VCaP (cell line): ENCODE measurements around the gene PRMT7.

ENCODE experiments used
- H3K27ac ChIP-seq: fragments of 450-650 bp; 2 replicates; pipeline ENCODE4 v1.5.1; 2017
- CTCF ChIP-seq: fragments of 450-650 bp; conservative IDR thresholded peaks from 2 replicates; pipeline ENCODE4 v1.5.1; 2017; ENCODE audit warnings: mild to moderate bottlenecking, moderate library complexity

The PRMT7 gene

GRCh38 chr16:68362262-68362913, 51.6 kb downstream of the PRMT7 start:
- TF ChIP-seq CTCF: no peak
- no peak overlapping the region for H3K27ac ChIP-seq

DNA sequence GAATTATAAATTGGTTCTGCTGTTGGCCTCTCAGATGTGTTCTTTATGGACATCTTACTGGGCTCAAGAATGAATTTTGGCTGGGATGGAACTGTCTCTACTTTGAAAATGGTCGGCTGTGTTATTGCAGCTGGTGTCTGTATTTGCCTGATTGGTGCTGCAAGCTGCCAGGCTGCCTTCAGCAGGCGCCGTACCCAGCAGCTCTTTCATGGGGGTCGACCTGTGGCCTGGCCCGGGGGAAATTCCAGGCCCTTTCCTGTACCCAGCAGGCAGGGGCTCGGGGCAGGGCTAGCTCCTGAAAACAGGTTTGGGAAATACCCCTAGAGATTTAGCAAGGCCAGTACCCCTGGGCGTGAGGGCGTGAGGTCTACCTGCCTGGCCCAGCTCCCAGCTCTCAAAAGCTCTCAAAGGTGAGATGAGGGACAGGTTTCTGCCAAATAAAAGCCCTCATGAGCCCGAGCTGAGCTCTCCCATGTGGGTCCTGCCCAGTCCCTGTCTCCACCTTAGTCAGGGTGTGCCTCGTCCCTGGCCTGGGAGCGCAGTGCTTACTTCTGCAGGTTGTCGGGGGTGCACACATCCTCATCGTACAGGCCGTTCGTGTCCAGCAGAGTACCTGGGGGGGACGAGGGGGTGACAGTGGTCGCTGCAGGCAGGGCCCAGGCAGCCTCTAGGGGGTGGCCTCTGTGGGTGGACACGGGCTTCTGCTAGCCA, 52.3 kb downstream of the PRMT7 start:
- no peak for TF ChIP-seq CTCF
- no peak overlapping the region for H3K27ac ChIP-seq

DNA sequence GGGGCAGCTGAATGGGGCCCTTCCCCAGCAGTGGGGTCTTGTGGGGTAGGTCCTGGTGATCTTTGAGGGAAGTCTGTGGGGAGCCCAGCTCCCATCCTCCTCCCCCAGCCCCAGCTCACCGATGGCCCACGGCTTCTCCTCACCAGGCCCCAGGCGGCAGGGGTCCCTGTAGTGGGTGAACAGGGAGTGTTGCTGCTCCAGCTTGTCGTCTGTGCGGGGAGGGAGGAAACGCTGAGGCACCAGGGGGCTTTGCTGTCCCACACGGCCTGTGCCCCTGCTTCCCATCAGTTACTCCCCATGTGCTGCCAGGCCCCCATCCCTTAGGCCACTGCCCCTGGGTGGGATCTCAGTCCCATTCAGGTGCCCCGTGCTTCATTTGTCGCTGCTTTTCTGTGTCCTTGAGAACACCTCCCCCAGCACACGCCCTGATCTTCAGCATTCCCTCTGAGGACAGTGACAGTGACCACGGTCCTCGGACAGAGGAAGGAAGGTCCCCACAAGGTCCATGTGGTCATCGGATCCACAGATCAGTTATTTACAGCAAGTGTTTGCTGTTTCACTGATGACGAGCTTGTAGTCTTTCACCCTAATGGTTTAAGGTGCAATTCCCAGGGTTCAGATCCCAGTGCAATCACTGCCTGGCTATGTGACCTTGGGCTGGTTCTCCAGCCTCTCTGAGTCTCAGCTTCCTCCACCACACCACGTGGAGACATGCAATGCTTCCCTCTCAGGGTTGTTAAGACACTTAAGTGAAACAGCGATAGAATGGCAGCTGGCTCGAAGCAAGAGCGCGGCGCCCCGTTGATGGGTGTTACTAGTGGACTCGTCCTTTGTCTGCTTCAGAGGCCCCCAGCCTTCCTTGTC, 53.1 kb downstream of the PRMT7 start:
- no peak overlapping the region for H3K27ac ChIP-seq
- no peak for TF ChIP-seq CTCF

DNA sequence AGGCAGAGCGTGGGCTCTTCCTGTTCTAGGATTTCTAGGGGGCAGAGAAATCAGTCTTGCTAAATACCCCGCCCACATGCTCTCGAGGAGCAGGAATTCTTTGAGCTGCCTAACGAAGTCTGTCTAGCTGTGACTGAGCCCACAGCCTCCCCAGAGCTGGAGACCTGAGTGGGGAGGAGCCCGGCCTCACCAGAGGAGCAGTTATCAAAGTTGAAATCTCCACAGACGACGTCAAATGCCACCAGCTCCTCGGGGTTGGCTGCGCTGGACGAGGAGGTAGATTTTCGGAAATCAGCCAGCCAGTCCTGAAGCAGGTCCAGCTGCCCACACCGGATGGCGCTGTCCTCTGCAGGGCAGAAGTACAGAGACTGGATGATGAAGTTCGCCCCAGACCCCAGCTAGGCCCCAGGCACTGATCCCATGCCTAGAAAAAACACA, 53.8 kb downstream of the PRMT7 start:
- no peak overlapping the region for H3K27ac ChIP-seq
- TF ChIP-seq CTCF: no peak

GRCh38 chr16:68365167-68365817, 54.5 kb downstream of the PRMT7 start:
- TF ChIP-seq CTCF: no peak
- H3K27ac ChIP-seq: no peak overlapping the region

DNA sequence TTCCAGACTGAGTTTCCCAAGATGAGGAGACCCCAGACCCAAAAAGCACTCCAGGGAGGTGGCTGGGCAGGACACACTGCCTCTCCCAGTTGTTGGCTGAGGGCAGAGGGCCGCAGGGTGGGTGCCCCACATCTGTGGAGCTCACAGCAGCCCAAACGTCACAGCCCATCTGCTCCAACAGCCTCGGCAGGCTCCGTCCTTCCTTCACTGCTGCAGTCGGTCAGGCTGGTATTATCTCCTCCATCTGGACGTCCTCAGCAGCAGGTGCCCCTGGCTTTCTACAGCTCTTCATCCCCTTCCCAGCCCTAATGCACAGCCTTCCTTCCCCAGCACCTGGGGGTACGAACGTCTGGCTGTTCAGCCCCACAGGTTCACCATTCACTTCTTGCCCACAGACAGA, 55.2 kb downstream of the PRMT7 start:
- H3K27ac ChIP-seq: no peak overlapping the region

More for the DNA sequence above, 55.2 kb downstream of the PRMT7 start:
- no peak for TF ChIP-seq CTCF
